ENCODE measurements around the gene CIB4.

CIB4 gene

DNA sequence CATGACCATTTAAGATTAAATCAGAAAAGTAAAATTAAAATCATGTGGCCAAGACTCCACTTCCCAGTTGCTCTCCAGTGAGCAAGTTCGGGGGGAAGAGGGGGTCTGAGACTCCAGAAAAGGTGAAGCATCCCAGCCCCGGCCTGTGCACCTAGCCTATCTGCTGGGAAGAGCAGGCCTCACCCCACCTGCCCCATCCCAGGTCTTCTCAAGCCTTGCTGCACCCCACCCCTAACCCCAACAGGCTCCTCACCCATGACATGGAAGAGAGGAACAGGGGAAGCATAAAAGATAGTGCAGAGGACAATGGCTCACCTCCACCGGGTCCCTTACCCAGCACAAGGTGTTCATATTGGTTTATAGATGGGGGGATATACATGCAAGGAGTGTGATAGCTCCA is 14.6 kb downstream of the CIB4 start:
- Histone ChIP-seq H3K4me1 (ENCODE audit: control insufficient read depth in 2 of 2, insufficient read depth in 2 of 2, low read length in 2 of 2) (peaks cover 0 to 4% of the 10 kb centered on the region in 2 donors), H3K4me3 (ENCODE audit: low read length in 2 of 2) (no peak overlapping the region), H3K27me3 (ENCODE audit: control insufficient read depth in 2 of 2, insufficient read depth in 2 of 2, low read length in 2 of 2) (no peaks in the 10 kb centered on the region), H3K9ac (ENCODE audit: low read depth in 1 of 2, low read length in 2 of 2) (no peak overlapping the region), H3K9me3 (ENCODE audit: control insufficient read depth in 2 of 2, low read length in 2 of 2) (no peaks in the 10 kb centered on the region), H3K36me3 (ENCODE audit: control insufficient read depth in 2 of 2, insufficient read depth in 2 of 2, low read length in 2 of 2) (no peaks in the 10 kb centered on the region), H3K27ac (ENCODE audit: low read depth in 2 of 2, low read length in 2 of 2) (no peak overlapping the region)

DNA sequence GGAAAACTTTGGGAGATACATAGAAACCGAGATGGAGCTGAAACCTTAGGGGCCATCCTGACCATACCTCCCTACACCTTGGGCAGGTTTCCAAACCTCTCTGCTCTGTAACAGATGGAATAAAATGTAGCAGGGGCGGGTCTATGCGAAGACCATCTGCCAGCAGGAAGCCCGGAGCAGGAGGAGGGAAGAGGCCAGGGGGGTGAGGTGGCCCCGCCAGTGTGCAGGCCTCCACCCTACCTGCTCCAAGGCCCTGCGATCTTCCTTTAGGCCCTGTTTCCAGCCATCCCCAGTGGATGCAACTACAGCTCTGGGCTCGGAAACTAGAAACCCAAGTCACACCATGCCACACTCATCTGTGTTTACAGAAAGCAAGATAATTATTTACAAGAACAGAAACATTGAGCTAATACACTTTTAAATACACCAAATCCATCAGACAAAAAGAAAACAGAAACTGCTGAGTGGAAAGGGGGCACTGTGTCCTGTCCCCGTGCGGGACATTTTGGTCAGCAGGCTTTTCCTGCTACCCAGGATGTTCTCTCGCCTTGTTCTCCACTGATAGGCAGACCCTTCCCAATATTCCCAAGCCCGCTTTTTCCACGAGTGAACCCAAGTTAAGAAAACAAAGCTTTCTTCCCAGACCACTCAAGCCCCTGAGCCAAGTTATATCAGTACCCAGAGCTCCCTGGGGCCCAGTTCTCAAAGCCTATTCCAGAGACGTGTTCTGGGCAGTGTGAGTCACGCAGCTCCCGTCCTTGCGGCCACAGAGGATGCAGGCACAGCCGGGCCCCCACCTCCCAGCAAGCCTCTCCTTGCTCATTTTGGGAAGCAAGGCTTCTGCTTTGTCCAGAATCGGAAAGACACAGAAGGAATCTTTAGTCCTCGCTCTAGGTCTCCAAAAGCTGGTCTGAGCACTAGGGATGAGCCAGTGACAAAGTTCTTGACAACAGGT is 17.3 kb downstream of the CIB4 start:
- H3K27me3 ChIP-seq (ENCODE audit: control insufficient read depth in 2 of 2, insufficient read depth in 2 of 2, low read length in 2 of 2), result no peaks in the 10 kb centered on the region
- H3K4me1 ChIP-seq (ENCODE audit: control insufficient read depth in 2 of 2, insufficient read depth in 2 of 2, low read length in 2 of 2), result peaks cover 0 to 4% of the 10 kb centered on the region in 2 donors
- no peaks in the 10 kb centered on the region for H3K36me3 ChIP-seq (ENCODE audit: control insufficient read depth in 2 of 2, insufficient read depth in 2 of 2, low read length in 2 of 2)
- peak overlapping the region; percentile 48 to 74 for H3K27ac ChIP-seq (ENCODE audit: low read depth in 2 of 2, low read length in 2 of 2)
- no peak overlapping the region for H3K9ac ChIP-seq (ENCODE audit: low read depth in 1 of 2, low read length in 2 of 2)
- no peaks in the 10 kb centered on the region for H3K9me3 ChIP-seq (ENCODE audit: control insufficient read depth in 2 of 2, low read length in 2 of 2)
- H3K4me3 ChIP-seq (ENCODE audit: low read length in 2 of 2), result no peak overlapping the region

DNA sequence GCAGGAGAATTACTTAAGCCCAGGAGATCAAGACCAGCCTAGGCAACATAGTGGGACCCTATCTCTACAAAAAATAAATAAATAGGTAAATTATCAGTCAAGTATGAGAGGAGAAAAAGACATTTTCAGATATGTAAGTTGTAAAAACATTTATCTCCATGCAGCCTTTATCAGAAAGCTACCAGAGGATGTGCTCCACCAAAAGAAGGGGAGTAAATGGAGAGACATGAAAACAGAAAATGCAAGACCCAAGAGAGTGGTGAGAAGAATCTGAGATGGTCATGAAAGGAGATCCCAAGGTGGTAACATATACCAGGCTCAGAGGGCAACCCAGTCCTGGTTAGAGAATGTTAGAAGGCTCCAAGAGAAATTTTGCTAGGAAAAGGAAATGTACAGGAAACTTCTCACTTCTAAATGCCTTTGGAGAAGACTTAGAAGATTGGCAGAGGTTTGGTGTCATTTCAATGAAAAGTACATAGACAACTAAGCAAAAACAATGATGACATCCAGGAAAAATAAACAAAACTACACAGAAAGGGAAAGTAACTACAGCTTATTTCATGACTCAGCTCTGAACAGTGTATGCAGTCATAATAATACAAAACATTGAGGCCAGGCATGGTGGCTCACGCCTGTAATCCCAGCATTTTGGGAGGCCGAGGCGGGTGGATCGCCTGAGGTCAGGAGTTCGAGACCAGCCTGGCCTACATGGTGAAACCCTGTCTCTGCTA is 19.5 kb downstream of the CIB4 start:
- Histone ChIP-seq H3K4me3 (ENCODE audit: low read length in 2 of 2) (no peak overlapping the region), H3K4me1 (ENCODE audit: control insufficient read depth in 2 of 2, insufficient read depth in 2 of 2, low read length in 2 of 2) (peaks cover 0 to 4% of the 10 kb centered on the region in 2 donors), H3K36me3 (ENCODE audit: control insufficient read depth in 2 of 2, insufficient read depth in 2 of 2, low read length in 2 of 2) (no peaks in the 10 kb centered on the region), H3K9me3 (ENCODE audit: control insufficient read depth in 2 of 2, low read length in 2 of 2) (no peaks in the 10 kb centered on the region), H3K9ac (ENCODE audit: low read depth in 1 of 2, low read length in 2 of 2) (no peak overlapping the region), H3K27ac (ENCODE audit: low read depth in 2 of 2, low read length in 2 of 2) (no peak overlapping the region), H3K27me3 (ENCODE audit: control insufficient read depth in 2 of 2, insufficient read depth in 2 of 2, low read length in 2 of 2) (no peaks in the 10 kb centered on the region)

DNA sequence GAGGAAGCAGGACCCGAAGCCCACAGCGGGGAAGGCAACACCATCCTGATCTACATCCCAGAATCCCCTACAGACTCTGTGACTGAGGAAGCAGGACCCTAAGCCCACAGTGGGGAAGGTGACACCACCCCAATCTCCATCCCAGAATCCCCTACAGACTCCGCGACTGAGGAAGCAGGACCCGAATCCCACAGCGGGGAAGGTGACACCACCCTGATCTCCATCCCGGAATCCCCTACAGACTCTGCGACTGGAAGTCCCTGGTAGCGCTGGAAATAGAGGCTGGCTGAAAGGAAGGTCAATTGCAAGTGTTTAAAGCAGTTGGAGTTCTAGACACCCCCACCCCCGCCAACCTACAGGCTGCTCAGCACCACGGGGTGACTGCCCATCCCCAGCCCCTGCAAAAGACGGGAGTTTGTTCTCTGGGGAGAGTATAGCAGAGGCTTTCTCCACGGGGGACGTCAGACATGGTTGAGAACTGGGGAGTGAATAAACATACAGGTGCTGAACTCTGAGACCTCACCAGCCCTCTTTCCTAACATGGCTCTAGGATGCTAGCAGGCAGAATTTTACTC is 21.0 kb downstream of the CIB4 start:
- Histone ChIP-seq H3K9me3 (ENCODE audit: control insufficient read depth in 2 of 2, low read length in 2 of 2) (no peaks in the 10 kb centered on the region), H3K4me3 (ENCODE audit: low read length in 2 of 2) (no peak overlapping the region), H3K4me1 (ENCODE audit: control insufficient read depth in 2 of 2, insufficient read depth in 2 of 2, low read length in 2 of 2) (peaks cover 0 to 4% of the 10 kb centered on the region in 2 donors), H3K9ac (ENCODE audit: low read depth in 1 of 2, low read length in 2 of 2) (no peak overlapping the region), H3K27me3 (ENCODE audit: control insufficient read depth in 2 of 2, insufficient read depth in 2 of 2, low read length in 2 of 2) (no peaks in the 10 kb centered on the region), H3K36me3 (ENCODE audit: control insufficient read depth in 2 of 2, insufficient read depth in 2 of 2, low read length in 2 of 2) (no peaks in the 10 kb centered on the region), H3K27ac (ENCODE audit: low read depth in 2 of 2, low read length in 2 of 2) (no peak overlapping the region)

- Histone ChIP-seq H3K4me1 (ENCODE audit: control insufficient read depth in 2 of 2, insufficient read depth in 2 of 2, low read length in 2 of 2) (peaks cover 4 to 5% of the 10 kb centered on the region in 2 donors), H3K27ac (ENCODE audit: low read depth in 2 of 2, low read length in 2 of 2) (no peak overlapping the region), H3K27me3 (ENCODE audit: control insufficient read depth in 2 of 2, insufficient read depth in 2 of 2, low read length in 2 of 2) (no peaks in the 10 kb centered on the region), H3K36me3 (ENCODE audit: control insufficient read depth in 2 of 2, insufficient read depth in 2 of 2, low read length in 2 of 2) (no peaks in the 10 kb centered on the region), H3K9me3 (ENCODE audit: control insufficient read depth in 2 of 2, low read length in 2 of 2) (no peaks in the 10 kb centered on the region), H3K9ac (ENCODE audit: low read depth in 1 of 2, low read length in 2 of 2) (no peak overlapping the region), H3K4me3 (ENCODE audit: low read length in 2 of 2) (no peak overlapping the region)
These were observed 21.6 kb downstream of the CIB4 start for GRCh38 chr2:26619521-26619951.

- H3K36me3 ChIP-seq (ENCODE audit: control insufficient read depth in 2 of 2, insufficient read depth in 2 of 2, low read length in 2 of 2), result no peaks in the 10 kb centered on the region
- no peak overlapping the region for H3K27ac ChIP-seq (ENCODE audit: low read depth in 2 of 2, low read length in 2 of 2)
- peaks cover 2 to 9% of the 10 kb centered on the region in 2 donors for H3K4me1 ChIP-seq (ENCODE audit: control insufficient read depth in 2 of 2, insufficient read depth in 2 of 2, low read length in 2 of 2)
- H3K9me3 ChIP-seq (ENCODE audit: control insufficient read depth in 2 of 2, low read length in 2 of 2), result no peaks in the 10 kb centered on the region
- H3K4me3 ChIP-seq (ENCODE audit: low read length in 2 of 2), result no peak overlapping the region
- no peak overlapping the region for H3K9ac ChIP-seq (ENCODE audit: low read depth in 1 of 2, low read length in 2 of 2)
- no peaks in the 10 kb centered on the region for H3K27me3 ChIP-seq (ENCODE audit: control insufficient read depth in 2 of 2, insufficient read depth in 2 of 2, low read length in 2 of 2)
These were observed 22.1 kb downstream of the CIB4 start for GRCh38 chr2:26619096-26619495.

DNA sequence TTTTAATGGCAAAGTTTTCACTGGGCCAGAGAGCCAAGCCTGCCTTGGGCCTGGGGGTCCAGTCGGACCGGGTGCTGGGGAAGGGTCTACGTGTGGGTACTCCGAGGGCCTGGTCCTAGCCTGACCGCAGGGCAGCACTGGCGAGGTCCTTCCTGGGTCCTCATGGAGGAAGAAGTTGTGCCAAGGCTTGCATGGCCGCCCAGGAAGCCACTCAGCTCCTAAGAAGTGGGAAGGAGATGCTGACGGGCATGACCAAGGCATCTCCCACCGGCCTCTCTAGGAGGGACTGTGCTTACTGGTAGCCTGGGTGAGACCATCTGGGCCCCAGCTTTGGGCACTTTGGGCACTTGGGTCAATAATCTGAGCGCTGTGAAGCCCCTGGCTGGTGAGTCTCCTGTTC is 22.6 kb downstream of the CIB4 start:
- H3K4me1 ChIP-seq (ENCODE audit: control insufficient read depth in 2 of 2, insufficient read depth in 2 of 2, low read length in 2 of 2), result peaks cover 0 to 10% of the 10 kb centered on the region in 2 donors
- no peak overlapping the region for H3K4me3 ChIP-seq (ENCODE audit: low read length in 2 of 2)
- no peak overlapping the region for H3K9ac ChIP-seq (ENCODE audit: low read depth in 1 of 2, low read length in 2 of 2)
- no peaks in the 10 kb centered on the region for H3K27me3 ChIP-seq (ENCODE audit: control insufficient read depth in 2 of 2, insufficient read depth in 2 of 2, low read length in 2 of 2)
- H3K27ac ChIP-seq (ENCODE audit: low read depth in 2 of 2, low read length in 2 of 2), result no peak overlapping the region
- H3K36me3 ChIP-seq (ENCODE audit: control insufficient read depth in 2 of 2, insufficient read depth in 2 of 2, low read length in 2 of 2), result no peaks in the 10 kb centered on the region
- no peaks in the 10 kb centered on the region for H3K9me3 ChIP-seq (ENCODE audit: control insufficient read depth in 2 of 2, low read length in 2 of 2)

GRCh38 chr2:26617588-26618083 is 23.5 kb downstream of the CIB4 start:
- no peaks in the 10 kb centered on the region for H3K27me3 ChIP-seq (ENCODE audit: control insufficient read depth in 2 of 2, insufficient read depth in 2 of 2, low read length in 2 of 2)
- no peak overlapping the region for H3K27ac ChIP-seq (ENCODE audit: low read depth in 2 of 2, low read length in 2 of 2)
- H3K4me3 ChIP-seq (ENCODE audit: low read length in 2 of 2), result no peak overlapping the region
- no peaks in the 10 kb centered on the region for H3K36me3 ChIP-seq (ENCODE audit: control insufficient read depth in 2 of 2, insufficient read depth in 2 of 2, low read length in 2 of 2)
- H3K4me1 ChIP-seq (ENCODE audit: control insufficient read depth in 2 of 2, insufficient read depth in 2 of 2, low read length in 2 of 2), result peaks cover 2 to 16% of the 10 kb centered on the region in 2 donors
- H3K9ac ChIP-seq (ENCODE audit: low read depth in 1 of 2, low read length in 2 of 2), result no peak overlapping the region
- no peaks in the 10 kb centered on the region for H3K9me3 ChIP-seq (ENCODE audit: control insufficient read depth in 2 of 2, low read length in 2 of 2)

GRCh38 chr2:26616706-26617587 is 24.2 kb downstream of the CIB4 start:
- Histone ChIP-seq H3K4me3 (ENCODE audit: low read length in 2 of 2) (no peak overlapping the region), H3K9ac (ENCODE audit: low read depth in 1 of 2, low read length in 2 of 2) (no peak overlapping the region), H3K4me1 (ENCODE audit: control insufficient read depth in 2 of 2, insufficient read depth in 2 of 2, low read length in 2 of 2) (peaks cover 2 to 16% of the 10 kb centered on the region in 2 donors), H3K9me3 (ENCODE audit: control insufficient read depth in 2 of 2, low read length in 2 of 2) (no peaks in the 10 kb centered on the region), H3K27ac (ENCODE audit: low read depth in 2 of 2, low read length in 2 of 2) (no peak overlapping the region), H3K36me3 (ENCODE audit: control insufficient read depth in 2 of 2, insufficient read depth in 2 of 2, low read length in 2 of 2) (no peaks in the 10 kb centered on the region), H3K27me3 (ENCODE audit: control insufficient read depth in 2 of 2, insufficient read depth in 2 of 2, low read length in 2 of 2) (no peaks in the 10 kb centered on the region)
